Stimulated activated CD4-positive, alpha-beta T cell treated with anti-CD3 and anti-CD28 coated beads, Interleukin-2, amount 100 ng/mL, for 48 hours (primary cell): ENCODE data around the gene ASCC1.

Source experiments
- DNase-seq, 2 donors: peaks; one replicate each; pipeline ENCODE4 v3.0.0-alpha.2; 2020

The ASCC1 gene

DNA sequence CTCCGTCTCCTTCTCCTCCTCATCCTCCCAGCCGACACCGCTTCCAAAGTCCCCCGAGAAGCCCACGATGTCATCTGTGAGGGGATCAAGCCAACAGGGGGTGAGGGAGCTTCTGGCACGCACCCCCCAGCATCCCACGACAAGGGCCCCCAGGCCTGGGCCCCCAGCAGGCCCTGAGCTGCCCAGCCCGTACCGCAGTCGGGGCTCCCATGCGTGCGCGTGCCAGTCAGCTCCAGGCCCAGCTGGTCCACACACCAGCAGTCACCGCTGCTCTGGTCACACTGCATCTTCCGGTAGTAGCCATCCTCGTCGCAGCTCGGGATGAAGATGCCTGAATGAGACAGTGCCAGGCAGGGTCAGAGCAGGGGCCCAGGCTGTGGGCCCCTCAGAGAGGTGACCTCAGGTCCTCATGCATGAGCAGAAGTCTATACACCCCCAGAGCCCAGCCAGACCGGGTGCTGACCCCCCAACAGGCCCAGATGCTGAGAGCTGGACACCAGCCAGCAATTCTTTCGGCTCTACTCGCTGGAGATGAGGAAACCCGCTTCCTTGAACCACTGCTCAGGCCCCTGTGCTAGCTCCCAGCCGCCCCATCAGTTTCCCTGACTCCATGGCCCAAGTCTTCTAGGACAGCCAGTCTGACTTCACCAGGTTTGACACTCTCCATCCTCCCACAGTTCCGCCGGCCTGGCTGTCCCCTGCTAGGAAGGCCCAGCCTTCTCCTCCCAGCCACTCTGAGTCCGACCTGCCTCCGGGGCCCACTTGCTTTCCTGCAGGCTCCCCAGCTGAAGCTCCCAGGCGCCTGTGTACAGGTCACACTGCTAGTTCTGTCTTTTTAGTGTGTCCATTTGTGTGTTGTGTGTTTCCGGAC, 153.0 kb downstream of the ASCC1 start:
- no peak for DNase-seq

DNA sequence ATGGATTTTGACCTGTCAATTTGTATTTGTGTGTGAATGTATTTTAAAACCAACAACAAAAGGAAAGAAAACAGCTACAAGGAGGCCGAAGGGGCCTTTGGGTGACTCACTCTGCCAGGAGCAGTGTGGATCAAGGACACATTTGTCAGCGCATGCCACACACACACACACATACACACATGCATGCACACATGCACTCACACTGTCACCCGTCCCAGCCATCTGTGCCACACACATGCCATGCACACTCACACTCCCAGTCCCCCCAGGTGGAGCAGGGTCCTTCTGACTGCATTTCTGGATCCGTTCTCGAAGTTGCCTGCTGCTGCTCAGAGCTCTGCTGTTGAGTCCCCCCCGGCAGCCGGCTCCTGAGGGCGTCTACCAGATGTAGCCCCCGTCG, 153.7 kb downstream of the ASCC1 start:
- no peak for DNase-seq

DNA sequence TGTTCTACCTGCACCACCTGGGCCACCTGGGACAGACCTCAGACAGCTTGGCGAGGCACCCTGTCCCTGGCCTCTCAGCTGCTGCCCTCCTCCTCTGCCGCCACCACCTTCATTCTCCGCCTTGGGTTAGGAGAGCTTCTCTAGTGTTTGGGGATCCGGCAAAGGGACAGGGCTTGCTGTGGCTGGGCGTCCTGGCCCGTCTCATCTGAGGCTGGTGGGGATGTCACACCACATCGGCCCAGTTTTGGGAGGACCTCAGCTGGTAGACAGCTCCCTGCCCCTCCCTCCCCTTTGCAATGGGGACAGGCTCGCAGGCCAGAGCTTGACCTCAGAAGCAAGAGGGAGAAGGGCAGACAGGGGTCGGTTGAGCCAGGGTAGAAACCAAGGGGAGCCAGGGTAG, 154.1 kb downstream of the ASCC1 start:
- DNase-seq: no peak

DNA sequence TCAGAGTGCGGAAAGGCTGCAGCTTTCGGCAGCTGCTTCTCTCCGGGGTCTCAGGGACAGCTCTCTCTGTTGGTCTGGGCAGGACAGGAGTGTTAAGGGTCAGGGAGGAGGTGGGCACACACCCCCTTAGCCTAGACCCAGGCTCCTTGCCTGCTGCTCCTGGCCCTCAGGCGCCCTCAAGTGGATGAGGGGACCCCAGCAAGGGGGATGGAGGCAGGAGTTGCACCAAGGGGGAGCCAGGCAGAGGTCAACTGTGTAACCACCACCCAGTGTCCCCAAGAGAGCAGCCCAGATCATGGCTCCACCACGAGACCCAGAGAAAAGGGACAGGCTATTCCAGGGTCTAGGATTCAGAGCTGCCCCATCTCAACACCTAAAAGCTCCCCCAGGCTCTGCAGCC, 154.6 kb downstream of the ASCC1 start:
- no peak for DNase-seq

DNA sequence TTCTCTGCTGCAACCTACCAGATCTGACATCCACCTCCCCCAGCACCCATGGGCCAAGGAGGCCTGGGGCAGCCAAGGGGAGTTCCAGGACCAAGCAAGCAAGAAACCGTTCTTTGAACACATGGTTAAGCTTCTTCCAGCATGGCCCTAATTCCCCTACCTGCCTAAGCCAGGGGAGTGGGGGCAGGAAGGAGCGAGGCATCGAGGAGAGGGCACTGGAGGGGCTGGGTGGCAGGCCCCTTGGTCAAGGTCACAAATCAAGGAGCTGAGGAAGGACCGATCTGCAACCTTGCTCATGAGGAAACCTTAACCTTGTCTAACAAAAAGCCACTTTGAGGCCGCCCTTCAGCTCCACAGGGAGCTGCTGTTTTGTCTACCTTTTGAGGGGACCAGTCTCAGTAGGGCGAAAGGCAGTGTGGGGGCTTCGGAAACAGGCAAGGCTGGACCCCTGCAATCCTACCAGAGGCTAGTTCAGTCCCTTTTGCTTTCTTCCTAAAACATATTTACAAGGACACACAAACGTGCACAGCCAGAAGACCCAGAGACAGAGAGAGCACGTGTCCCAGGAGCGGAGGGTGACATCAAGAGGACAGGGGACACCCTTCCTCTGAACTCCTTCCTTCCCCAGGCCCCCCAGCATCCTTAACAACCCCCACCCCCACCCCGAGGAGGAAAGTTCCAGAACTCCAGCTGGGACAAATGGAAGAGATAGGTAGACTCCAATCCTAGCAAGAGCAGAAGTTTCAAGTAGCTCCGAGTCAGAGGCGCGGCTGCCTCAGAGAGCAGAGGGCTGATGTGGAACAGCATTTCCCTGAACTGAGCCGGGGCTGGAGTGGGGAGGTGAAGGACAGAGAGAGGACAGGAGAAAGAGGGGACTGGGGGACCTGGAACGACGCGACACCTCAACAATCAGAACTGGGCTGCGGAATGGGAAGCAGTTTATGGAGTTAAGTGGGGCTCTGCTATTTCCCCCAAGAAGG, 155.9 kb downstream of the ASCC1 start:
- DNase-seq: no peak

DNA sequence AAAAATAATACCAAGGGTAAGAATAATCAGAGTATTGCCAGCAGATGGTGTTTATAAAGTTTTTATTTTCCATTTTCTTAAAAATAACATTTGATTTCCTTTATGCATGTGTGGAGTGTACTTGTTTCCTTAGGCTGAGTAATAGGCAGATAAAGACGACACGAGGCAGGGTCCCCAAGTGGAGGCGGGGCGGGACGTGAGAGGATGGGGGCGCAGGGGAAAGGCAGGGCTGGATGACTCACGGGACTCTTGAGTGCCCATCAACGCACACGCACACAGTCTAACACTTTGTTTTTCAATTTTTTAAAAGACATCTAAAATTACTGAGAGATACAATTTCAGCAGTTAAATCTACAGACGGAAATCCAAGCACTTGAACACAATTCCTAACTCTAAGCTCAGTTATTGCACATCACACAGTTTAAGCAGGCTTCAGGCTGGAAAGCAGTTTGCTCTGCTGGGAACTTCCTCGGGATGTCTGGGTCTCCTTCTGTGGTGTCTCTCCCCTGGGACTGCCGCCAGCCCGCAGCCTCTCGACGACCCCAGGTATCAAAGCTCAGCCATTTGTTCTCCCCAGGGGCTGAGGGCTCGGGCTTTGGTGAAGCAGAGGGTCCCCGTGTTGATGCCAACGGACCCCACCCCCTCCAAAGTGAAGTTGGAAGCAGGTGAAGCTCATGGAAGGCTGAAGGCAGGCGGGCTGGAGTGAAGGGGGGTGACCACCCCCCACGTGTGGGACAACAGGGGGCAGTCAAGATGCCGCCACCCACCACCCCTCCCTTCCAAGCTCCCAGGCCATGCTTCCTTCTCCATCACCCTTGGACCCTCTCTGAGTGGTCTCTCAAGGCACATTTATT, 156.9 kb downstream of the ASCC1 start:
- DNase-seq: no peak

DNA sequence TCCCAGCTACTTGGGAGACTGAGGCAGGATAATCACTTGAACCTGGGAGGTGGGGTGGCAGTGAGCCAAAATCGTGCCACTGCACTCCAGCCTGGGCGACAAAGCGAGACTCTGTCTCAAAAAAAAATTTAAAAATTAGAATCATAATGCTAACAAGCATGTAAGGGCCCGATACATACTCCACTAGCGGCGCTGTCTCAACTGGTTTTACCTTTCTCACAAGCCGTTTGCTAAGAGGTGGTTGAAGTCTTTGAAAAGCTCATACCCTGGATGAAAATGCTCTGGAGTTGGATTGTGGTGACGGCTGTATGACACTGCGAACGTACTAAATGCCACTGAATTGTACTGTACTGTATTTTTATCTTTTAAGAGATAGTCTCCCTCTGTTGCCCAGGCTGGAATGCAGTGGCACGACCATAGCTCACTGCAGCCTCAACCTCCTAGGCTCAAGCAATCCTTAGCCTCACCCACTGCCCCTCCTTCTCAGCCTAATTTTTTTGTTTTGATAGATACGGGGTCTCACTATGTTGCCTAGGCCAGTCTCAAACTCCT, 157.7 kb downstream of the ASCC1 start:
- DNase-seq: no peak

DNA sequence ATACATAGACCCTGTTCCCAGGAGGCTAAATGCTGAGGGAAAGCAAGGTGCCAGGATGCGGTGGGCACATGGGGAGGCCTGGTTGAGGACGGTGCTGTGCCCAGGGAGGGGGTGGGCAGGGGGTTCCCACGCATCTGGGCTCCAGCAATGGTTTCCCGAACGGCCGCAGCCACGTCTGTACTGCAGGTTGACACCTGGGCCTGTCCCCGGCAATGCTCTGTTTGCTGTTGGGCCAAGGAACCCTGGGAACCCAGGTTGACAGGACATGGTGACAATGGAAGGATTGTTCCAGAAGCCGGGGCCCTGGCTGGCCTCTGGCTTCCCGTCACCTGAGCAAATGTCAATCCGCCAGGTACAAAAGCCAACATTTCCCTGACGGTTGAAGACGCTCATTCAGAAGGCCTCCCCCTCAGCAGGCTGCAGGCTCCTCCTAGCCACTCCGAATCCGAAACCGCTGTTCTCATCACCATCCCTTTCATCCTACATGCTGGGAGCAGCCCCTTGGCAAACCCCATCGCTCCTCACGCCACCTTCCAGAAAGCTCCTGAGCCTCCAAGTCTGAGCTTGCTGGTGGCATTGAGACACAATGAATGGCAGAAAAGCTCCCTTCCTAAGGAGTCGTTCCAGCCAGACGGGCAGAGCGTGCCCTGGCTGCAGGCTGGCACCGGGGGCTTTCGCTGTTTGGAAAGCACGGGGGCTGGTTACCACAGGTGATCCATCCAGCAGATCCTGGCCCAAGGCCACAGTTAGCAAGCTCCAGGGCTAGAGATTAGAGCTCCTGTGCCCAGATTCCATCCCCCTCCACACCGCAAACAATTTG, 158.9 kb downstream of the ASCC1 start:
- DNase-seq: no peak

DNA sequence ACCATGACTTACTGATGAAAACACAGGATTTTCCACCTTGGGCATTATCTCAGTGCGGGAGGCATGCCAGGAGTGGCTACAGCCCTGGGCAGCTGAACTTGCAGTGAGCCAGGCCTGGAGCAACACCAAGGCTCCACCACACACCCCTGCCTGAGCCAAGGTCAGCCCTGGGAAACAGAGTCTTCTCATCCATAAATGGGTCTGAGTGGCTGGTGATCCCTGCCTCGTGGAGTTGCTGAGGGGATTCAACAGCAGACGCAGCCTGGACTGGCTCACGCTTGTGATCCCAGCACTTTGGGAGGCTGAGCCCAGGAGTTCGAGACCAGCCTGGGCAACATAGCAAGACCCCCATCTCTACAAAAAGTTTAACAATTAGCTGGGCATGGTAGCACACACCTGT, 160.0 kb downstream of the ASCC1 start:
- no peak for DNase-seq

DNA sequence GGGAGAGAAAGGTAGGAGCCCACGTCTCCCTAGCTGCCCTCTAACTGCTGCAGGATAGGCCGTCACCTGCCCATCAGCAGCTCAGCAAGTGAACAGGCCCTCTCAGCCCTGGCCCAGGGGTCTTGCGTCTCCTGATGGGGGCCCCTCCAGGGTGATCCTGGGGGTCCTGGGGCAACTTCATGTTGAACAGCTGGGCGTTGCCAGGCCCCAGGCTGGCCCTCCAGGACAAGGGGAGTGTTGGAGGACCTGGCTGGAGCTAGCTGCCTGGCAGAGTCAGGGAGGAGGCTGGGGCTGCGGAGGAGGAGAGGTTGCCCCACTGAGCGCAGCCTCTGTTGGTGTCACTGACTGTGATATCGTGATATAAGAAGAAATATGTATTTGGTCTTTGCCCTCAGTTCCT, 162.4 kb downstream of the ASCC1 start:
- no peak for DNase-seq

DNA sequence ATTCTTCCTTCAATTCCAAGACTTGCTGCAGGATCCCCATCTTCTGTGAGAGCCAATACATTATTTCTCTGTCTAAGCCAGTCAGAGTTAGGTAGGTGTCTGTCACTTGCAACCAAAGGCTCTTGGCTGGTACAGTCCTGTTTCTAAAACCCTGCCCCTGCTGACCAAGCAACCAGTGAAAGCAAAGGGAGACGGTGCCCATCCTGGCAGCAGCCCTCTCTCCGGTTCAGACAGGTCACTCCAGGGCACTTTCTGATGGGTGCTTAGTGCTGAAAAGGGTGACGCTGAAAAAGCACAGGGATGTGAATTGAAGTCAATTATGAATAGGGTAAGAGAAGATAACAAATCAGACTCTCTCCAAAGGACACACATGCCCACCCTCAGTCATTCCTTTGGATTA, 165.2 kb downstream of the ASCC1 start:
- no peak for DNase-seq

DNA sequence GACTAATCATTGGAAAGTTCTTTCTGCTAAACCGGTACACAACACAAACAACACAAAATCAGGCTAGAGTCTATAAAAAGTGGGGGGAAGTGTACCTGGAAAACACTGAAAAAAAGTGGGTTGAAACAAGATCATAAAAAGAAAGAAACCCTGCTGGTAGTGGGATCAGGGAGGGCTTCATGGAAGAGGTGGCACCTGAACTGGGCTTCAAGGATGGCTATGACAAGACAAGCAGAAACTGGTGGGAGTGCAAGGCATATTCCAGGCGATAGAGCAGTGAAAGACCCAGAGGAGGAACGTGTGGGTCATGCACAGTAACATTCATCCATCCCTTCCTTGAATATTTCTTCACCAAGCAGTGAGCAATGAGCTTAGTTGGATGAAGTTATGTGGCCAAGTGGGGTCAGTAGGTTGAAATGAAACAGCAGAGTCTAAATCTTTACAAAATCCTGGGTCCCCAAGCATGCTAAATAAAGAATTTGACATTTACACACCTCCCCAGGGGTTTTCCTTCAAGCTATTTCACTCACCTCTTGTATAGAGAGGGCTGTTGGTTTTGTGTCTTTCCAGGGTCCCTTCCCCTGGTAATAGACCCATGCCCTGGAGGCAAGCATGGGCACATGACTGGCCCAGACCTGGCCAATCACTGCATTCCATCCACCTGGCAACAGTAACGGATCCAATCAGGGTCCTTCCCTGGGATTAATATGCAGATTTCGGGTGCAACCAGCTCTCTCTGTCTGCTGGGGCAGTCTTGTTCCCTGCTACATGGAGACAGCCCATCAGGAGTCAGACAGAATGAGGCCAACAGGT, 165.9 kb downstream of the ASCC1 start:
- DNase-seq: no peak

DNA sequence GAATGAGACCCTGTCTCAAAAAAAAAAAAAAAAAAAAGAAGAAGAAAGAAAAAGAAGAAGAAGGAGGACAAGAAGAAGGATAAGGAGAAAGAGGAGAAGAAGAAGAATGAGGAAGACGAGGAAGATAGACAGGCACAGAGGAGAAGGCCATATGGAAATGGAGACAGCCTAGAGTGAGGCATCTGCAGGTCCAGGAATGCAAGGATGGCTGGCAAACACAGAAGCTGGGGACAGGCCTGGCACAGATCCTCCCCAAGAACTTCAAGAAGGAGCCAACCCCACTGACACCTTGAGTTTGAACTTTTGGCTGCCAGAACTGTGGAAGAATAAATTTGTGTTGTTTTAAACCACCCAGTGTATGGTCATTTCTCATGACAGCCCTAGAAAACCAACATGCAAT, 166.6 kb downstream of the ASCC1 start:
- no peak for DNase-seq

DNA sequence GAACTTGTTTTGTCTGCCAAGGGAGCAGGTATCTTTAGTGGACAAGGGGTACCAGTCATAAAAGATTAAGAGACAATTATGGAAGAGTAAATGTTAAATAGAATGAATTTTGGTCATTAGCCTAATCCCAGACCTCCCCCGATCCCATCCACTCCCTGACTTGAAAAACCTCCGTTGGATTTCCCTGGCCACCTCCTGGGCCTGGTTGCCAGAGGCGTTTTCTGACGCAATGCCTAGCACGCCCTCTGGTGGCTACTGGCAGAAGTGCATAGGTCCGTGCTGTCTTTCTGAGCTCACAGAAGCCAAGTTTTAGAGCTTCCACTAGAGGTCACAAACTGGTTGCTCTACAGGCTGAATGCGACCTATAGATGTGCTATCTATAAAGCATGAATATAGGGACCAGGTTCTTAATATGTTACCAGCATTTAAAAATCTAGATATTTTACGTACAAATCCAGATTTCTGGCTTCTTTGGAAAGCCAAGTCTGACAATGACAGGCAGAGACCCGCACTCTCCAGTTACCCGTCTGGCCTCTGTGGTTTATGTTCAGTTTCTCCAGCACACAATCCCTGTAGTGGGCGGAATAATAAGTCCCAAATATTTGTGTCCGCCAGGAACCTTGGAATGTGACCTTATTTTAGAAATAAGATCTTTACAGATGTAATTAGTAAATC, 167.5 kb downstream of the ASCC1 start:
- DNase-seq: peak; percentile 96
